B cell (primary cell): ENCODE data around the gene SATB2. TPM values are rescaled to one million over a fixed set of nuclear protein-coding genes. Genes with fewer than 3 reads are reported as not detected.

Source experiments
- ATAC-seq: fragments of 200-7000 bp; cut with Tn5 transposase; one replicate; pipeline ENCODE4 v1.10.0; 2021; ENCODE audit warnings: low read depth, mild to moderate bottlenecking, moderate number of reproducible peaks, moderate library complexity
- CTCF ChIA-PET: fragments of 350-600 bp; sonication (Branson Sonifier 250); formaldehyde crosslinking; loops from one replicate; lab custom pipeline; 2021; ENCODE audit warnings: antibody characterized with exemption, inconsistent platforms; lab: Charles Lee
- POLR2A ChIA-PET: fragments of 350-600 bp; sonication (Branson Sonifier 250); formaldehyde crosslinking; loops from one replicate; lab custom pipeline; 2021; ENCODE audit warnings: antibody characterized with exemption; lab: Charles Lee
- DNase-seq: peaks from one replicate; pipeline ENCODE4 v3.0.0; 2013
- H2AFZ ChIP-seq: 2 replicates; pipeline ENCODE4 v1.6.1; 2012; ENCODE audit warnings: mild to moderate bottlenecking, low read depth, low read length; ENCODE audit not compliant: insufficient read depth, poor library complexity, severe bottlenecking
- H3K27ac ChIP-seq, 2 donors: 1 replicate in 1 of 2; 2 replicates in 1 of 2; pipeline ENCODE4 v1.5.1; 2012 to 2013; ENCODE audit warnings: low read length in 2 of 2, mild to moderate bottlenecking in 2 of 2, moderate library complexity in 1 of 2
- H3K27me3 ChIP-seq, 4 experiments: fragments of 200-600 bp in 1 of 4; sonication (generic) in 1 of 4; replicated peaks in 1 of 4; 1 replicate in 2 of 4; 2 replicates in 2 of 4; pipeline versions ENCODE4 v1.6.1 to v1.7.0; 2013 to 2016; ENCODE audit warnings: low read length in 3 of 4, mild to moderate bottlenecking in 2 of 4, mixed read lengths in 1 of 4, moderate library complexity in 1 of 4; ENCODE audit not compliant: insufficient read depth in 4 of 4, control insufficient read depth in 3 of 4; ENCODE audit errors: control extremely low read depth in 1 of 4
- H3K36me3 ChIP-seq, 2 experiments: replicated peaks in 1 of 2; 1 replicate in 1 of 2; 2 replicates in 1 of 2; pipeline versions ENCODE4 v1.6.1 to v1.7.1; 2013; ENCODE audit warnings: low read length in 1 of 2; ENCODE audit not compliant: insufficient read depth in 2 of 2, control insufficient read depth in 1 of 2; ENCODE audit errors: control extremely low read depth in 1 of 2, extremely low read depth in 1 of 2
- H3K4me1 ChIP-seq, 2 donors: fragments of 200-600 bp in 1 of 2; sonication (generic) in 1 of 2; 1 replicate in 1 of 2; 2 replicates in 1 of 2; pipeline versions ENCODE4 v1.5.1 to v1.6.1; 2013 to 2017; ENCODE audit warnings: low read length in 2 of 2; ENCODE audit not compliant: control insufficient read depth in 2 of 2, insufficient read depth in 2 of 2
- H3K4me2 ChIP-seq: replicated peaks from 2 replicates; pipeline ENCODE3; 2012; ENCODE audit warnings: mild to moderate bottlenecking, low read depth, low read length; ENCODE audit not compliant: poor library complexity, severe bottlenecking
- H3K4me3 ChIP-seq, 5 experiments: fragments of 200-600 bp in 1 of 5; sonication (generic) in 1 of 5; 1 replicate in 3 of 5; 2 replicates in 2 of 5; pipeline versions ENCODE4 v1.5.1 to v1.7.0; 2011 to 2016; ENCODE audit warnings: low read length in 4 of 5, mild to moderate bottlenecking in 4 of 5, low read depth in 2 of 5, control low read depth in 1 of 5, moderate library complexity in 1 of 5; ENCODE audit not compliant: insufficient read depth in 1 of 5; ENCODE audit errors: control extremely low read depth in 1 of 5, extremely low read depth in 1 of 5
- H3K79me2 ChIP-seq: fragments of 200-600 bp; sonication (generic); one replicate; pipeline ENCODE4 v1.6.0; 2016; ENCODE audit warnings: low read length; ENCODE audit not compliant: control insufficient read depth, insufficient read depth
- H3K9ac ChIP-seq: fragments of 200-600 bp; sonication (generic); 2 replicates; pipeline ENCODE4 v1.6.1; 2017; ENCODE audit warnings: mild to moderate bottlenecking, low read length, moderate library complexity
- H3K9me3 ChIP-seq, 3 donors: one replicate each; pipeline versions ENCODE4 v1.6.1 to v1.7.1; 2013; ENCODE audit warnings: low read length in 2 of 3; ENCODE audit not compliant: control insufficient read depth in 2 of 3, insufficient read depth in 1 of 3; ENCODE audit errors: control extremely low read depth in 1 of 3
- H4K20me1 ChIP-seq: 2 replicates; pipeline ENCODE4 v1.6.0; 2012; ENCODE audit warnings: mild to moderate bottlenecking, low read length; ENCODE audit not compliant: insufficient read depth, control insufficient read depth, poor library complexity, severe bottlenecking
- H3K27ac Mint-ChIP-seq: one replicate; pipeline ENCODE4 v1.8.0; 2021; ENCODE audit warnings: mixed read lengths
- H3K27me3 Mint-ChIP-seq: one replicate; pipeline ENCODE4 v1.8.0; 2021; ENCODE audit warnings: mixed read lengths
- H3K4me1 Mint-ChIP-seq: one replicate; pipeline ENCODE4 v1.8.0; 2021; ENCODE audit warnings: mixed read lengths
- H3K4me3 Mint-ChIP-seq: one replicate; pipeline ENCODE4 v1.8.0; 2021; ENCODE audit warnings: mixed read lengths
- H3K9me3 Mint-ChIP-seq: one replicate; pipeline ENCODE4 v1.8.0; 2022; ENCODE audit warnings: mixed read lengths; ENCODE audit not compliant: insufficient read depth
- CTCF ChIP-seq: fragments of 200-600 bp; IDR thresholded peaks from one replicate; pipeline ENCODE4 v1.8.0; 2022; ENCODE audit warnings: antibody characterized with exemption, mild to moderate bottlenecking
- EZH2 ChIP-seq: IDR thresholded peaks from 2 replicates; pipeline ENCODE4 v1.6.1; 2012; ENCODE audit warnings: borderline replicate concordance, low read depth, mild to moderate bottlenecking, moderate library complexity, low read length; ENCODE audit not compliant: insufficient read depth, poor library complexity, severe bottlenecking
- WGBS: methylation state at CpG from one replicate; pipeline ENCODE4 v1.1.5; 2013; ENCODE audit warnings: missing lambda C conversion rate; ENCODE audit not compliant: insufficient coverage; 5-methylcytosine and 5-hydroxymethylcytosine counted together
- intact Hi-C: fragments of 100-400 bp; cut with micrococcal nuclease; formaldehyde crosslinking; loops from one replicate; pipeline ENCODE4 v1.10.0; 2022
- polyA plus RNA-seq: library from polyadenylated mRNA; depleted of rRNA; stranded (reverse); fragments of >200 nt; gene quantifications from 2 replicates; pipeline ENCODE4 v1.2.3, GENCODE V29; 2012
- total RNA-seq, 2 donors: library from RNA; stranded (reverse); fragments of 120-200 nt in 1 of 2; gene quantifications; 1 replicate in 1 of 2; 2 replicates in 1 of 2; pipeline versions ENCODE4 v1.2.3 to v1.2.4, GENCODE V29; 2013 to 2022

Gene SATB2
- total and polyA plus RNA-seq, 2 donors (not counting 1 experiment from before 2014, with no cell fraction given), result 0.13 to 0.49 TPM

- TF ChIP-seq EZH2 (no peak), CTCF (no peak)
- Histone ChIP-seq H3K4me1 (no peaks in the 10 kb centered on the region), H3K4me3 (no peak overlapping the region), H3K4me2 (no peak overlapping the region), H4K20me1 (no peaks in the 10 kb centered on the region), H3K27ac (no peak overlapping the region), H3K36me3 (no peaks in the 10 kb centered on the region), H3K27me3 (no peaks in the 10 kb centered on the region), H3K79me2 (no peaks in the 10 kb centered on the region), H2AFZ (no peak overlapping the region), H3K9me3 (no peaks in the 10 kb centered on the region), H3K9ac (no peak overlapping the region)
- Mint-ChIP-seq H3K4me3 (no peak overlapping the region), H3K27ac (no peak overlapping the region), H3K4me1 (no peaks in the 10 kb centered on the region), H3K27me3 (no peaks in the 10 kb centered on the region), H3K9me3 (no peaks in the 10 kb centered on the region)
- intact Hi-C loops, result no loop called here
- ATAC-seq (no peak), DNase-seq (no peak)
- ChIA-PET CTCF (no interaction called here), POLR2A (no interaction called here)
- no CpG with 5 or more reads among the region's 1 CpG for WGBS
Observed at GRCh38 chr2:199322151-199322550, 135.6 kb downstream of the SATB2 start.

DNA sequence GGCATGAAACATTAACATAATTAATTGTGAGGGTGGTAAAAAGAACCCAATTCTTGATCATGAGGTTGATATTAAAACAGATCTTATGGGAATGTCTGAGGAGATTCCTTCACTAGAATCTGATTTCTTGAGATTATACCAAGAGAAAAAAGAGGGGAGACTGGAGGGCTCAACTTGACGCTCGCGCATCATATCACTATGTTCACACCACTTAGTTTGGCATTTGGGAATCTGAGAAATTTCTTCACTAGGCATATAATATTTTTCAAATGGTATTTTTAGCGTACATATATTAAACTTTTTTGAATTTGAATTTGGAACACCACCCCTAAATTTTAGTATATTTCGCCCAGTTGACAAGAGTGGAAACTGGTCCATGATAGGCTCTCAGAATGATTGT, 140.1 kb downstream of the SATB2 start:
- H3K27ac ChIP-seq, result no peak overlapping the region

More for the DNA sequence above, 140.1 kb downstream of the SATB2 start:
- Histone ChIP-seq H3K4me1 (no peaks in the 10 kb centered on the region), H3K36me3 (no peaks in the 10 kb centered on the region), H3K79me2 (no peaks in the 10 kb centered on the region), H3K9me3 (no peaks in the 10 kb centered on the region), H3K9ac (no peak overlapping the region), H2AFZ (no peak overlapping the region), H4K20me1 (no peaks in the 10 kb centered on the region), H3K4me3 (no peak overlapping the region), H3K27me3 (no peaks in the 10 kb centered on the region), H3K4me2 (no peak overlapping the region)
- H3K4me1 Mint-ChIP-seq, result no peaks in the 10 kb centered on the region
- H3K27me3 Mint-ChIP-seq, result no peaks in the 10 kb centered on the region
- CTCF ChIA-PET, result no interaction called here
- intact Hi-C loops, result no loop called here
- WGBS, result no CpG with 5 or more reads among the region's 5 CpGs
- H3K9me3 Mint-ChIP-seq, result peaks cover 2% of the 10 kb centered on the region
- TF ChIP-seq EZH2 (no peak), CTCF (no peak)
- ATAC-seq (no peak), DNase-seq (no peak)
- H3K27ac Mint-ChIP-seq, result no peak overlapping the region
- POLR2A ChIA-PET, result no interaction called here
- H3K4me3 Mint-ChIP-seq, result no peak overlapping the region
